Astrocyte of the cerebellum (primary cell): ENCODE data around the gene KRT38.
"Not testable (repeated sequence)": the region's sequence is repeated elsewhere in the genome, so short reads cannot be mapped to it uniquely, and the experiment has no call there.

ENCODE experiments used
- DNase-seq: peaks from one replicate; pipeline ENCODE4 v3.0.0-alpha.2; 2011; ENCODE audit warnings: low read depth
- H3K4me3 ChIP-seq: 2 replicates; pipeline ENCODE4 v1.5.1; 2011; ENCODE audit warnings: mild to moderate bottlenecking, low read depth, low read length, moderate library complexity
- CTCF ChIP-seq: IDR thresholded peaks from 2 replicates; pipeline ENCODE4 v1.5.1; 2012; ENCODE audit warnings: low read length, low read depth, moderate library complexity, mild to moderate bottlenecking; ENCODE audit errors: missing control alignments
- in situ Hi-C: cut with HindIII; loops from 2 replicates; pipeline ENCODE4 v1.10.0; 2017; ENCODE audit warnings: low sequenced_read_pairs

KRT38 gene

GRCh38 chr17:41434005-41434404 is 6.8 kb downstream of the KRT38 start:
- in situ Hi-C loops: no loop called here
- H3K4me3 ChIP-seq: no peak overlapping the region
- DNase-seq: no peak
- TF ChIP-seq CTCF: no peak

GRCh38 chr17:41433586-41433985 is 7.2 kb downstream of the KRT38 start:
- TF ChIP-seq CTCF: no peak
- no peak for DNase-seq
- H3K4me3 ChIP-seq: no peak overlapping the region
- in situ Hi-C loops: no loop called here

GRCh38 chr17:41430376-41430775 is 10.4 kb downstream of the KRT38 start:
- in situ Hi-C loops, DNase-seq, H3K4me3 ChIP-seq: not testable (repeated sequence)

- in situ Hi-C loops: no loop called here
- TF ChIP-seq CTCF: no peak
Observed at GRCh38 chr17:41429667-41430066, 11.1 kb downstream of the KRT38 start.

GRCh38 chr17:41428591-41429291 is 12.0 kb downstream of the KRT38 start:
- DNase-seq: no peak
- in situ Hi-C loops: no loop called here
- no peak overlapping the region for H3K4me3 ChIP-seq
- no peak for TF ChIP-seq CTCF

More at GRCh38 chr17:41429667-41430066, 11.1 kb downstream of the KRT38 start:
- no peak for DNase-seq
- no peak overlapping the region for H3K4me3 ChIP-seq

- TF ChIP-seq CTCF: no peak
- no peak for DNase-seq
- in situ Hi-C loops: no loop called here
- no peak within 1 kb of the TSS for H3K4me3 ChIP-seq
Observed at GRCh38 chr17:41424111-41424635, 16.6 kb downstream of the KRT38 start, which contains the start of gene KRT37. TSS of gene KRT37 (minus strand) at chr17:41424585. CDS start at chr17:41424523, 62 bp downstream.

GRCh38 chr17:41422586-41422985 is 18.2 kb downstream of the KRT38 start:
- H3K4me3 ChIP-seq, in situ Hi-C loops, DNase-seq: not testable (repeated sequence)
